Urothelium cell line (cell line): ENCODE data around the gene ZNF431.
"Not testable (repeated sequence)": the region's sequence is repeated elsewhere in the genome, so short reads cannot be mapped to it uniquely, and the experiment has no call there.

Source experiments
- DNase-seq: peaks from one replicate; pipeline ENCODE4 v3.0.0; 2011; ENCODE audit warnings: low spot score, mixed read lengths
- FAIRE-seq: peaks from 2 replicates; lab custom pipeline; 2011; peaks lifted over from hg19 to GRCh38; lab: Jason Lieb, UNC

Gene ZNF431

GRCh38 chr19:21141787-21142464, at the start of gene ZNF431:
Gene ZNF431, plus strand, starts transcription at chr19:21142040. Its CDS starts 144 bp downstream, at chr19:21142184.
- no peak for FAIRE-seq
- no peak for DNase-seq

GRCh38 chr19:21092109-21092508, 49.7 kb upstream of the ZNF431 start:
- DNase-seq = no peak
- no peak for FAIRE-seq

- FAIRE-seq (no peak), DNase-seq (no peak)
Measured at GRCh38 chr19:21094347-21095025, 47.4 kb upstream of the ZNF431 start.

GRCh38 chr19:21098291-21098690, 43.5 kb upstream of the ZNF431 start:
- DNase-seq (no peak), FAIRE-seq (no peak)

- DNase-seq (no peak), FAIRE-seq (no peak)
Measured at GRCh38 chr19:21101521-21102242, 40.2 kb upstream of the ZNF431 start.

GRCh38 chr19:21109116-21109515, 32.7 kb upstream of the ZNF431 start:
- DNase-seq (no peak), FAIRE-seq (no peak)

GRCh38 chr19:21110183-21110582, 31.7 kb upstream of the ZNF431 start:
- FAIRE-seq = no peak
- no peak for DNase-seq

GRCh38 chr19:21115430-21115829, 26.4 kb upstream of the ZNF431 start:
- DNase-seq = no peak
- FAIRE-seq = no peak

GRCh38 chr19:21117041-21117907, 24.6 kb upstream of the ZNF431 start:
- DNase-seq = no peak

GRCh38 chr19:21126078-21126477, 15.8 kb upstream of the ZNF431 start:
- FAIRE-seq = no peak

More at GRCh38 chr19:21117041-21117907, 24.6 kb upstream of the ZNF431 start:
- FAIRE-seq = no peak

GRCh38 chr19:21127001-21127400, 14.8 kb upstream of the ZNF431 start:
- FAIRE-seq (no peak), DNase-seq (no peak)

More at GRCh38 chr19:21126078-21126477, 15.8 kb upstream of the ZNF431 start:
- DNase-seq = no peak

- FAIRE-seq (no peak), DNase-seq (no peak)
Measured at GRCh38 chr19:21127898-21128297, 13.9 kb upstream of the ZNF431 start.

- DNase-seq = no peak
- no peak for FAIRE-seq
Measured at GRCh38 chr19:21128901-21129698, 12.7 kb upstream of the ZNF431 start.

- DNase-seq = no peak
- no peak for FAIRE-seq
Measured at GRCh38 chr19:21130097-21130775, 11.6 kb upstream of the ZNF431 start.

GRCh38 chr19:21133633-21134032, 8.2 kb upstream of the ZNF431 start:
- no peak for DNase-seq
- FAIRE-seq = no peak

- FAIRE-seq = no peak
- no peak for DNase-seq
Measured at GRCh38 chr19:21134934-21135366, 6.9 kb upstream of the ZNF431 start.

GRCh38 chr19:21135433-21135832, 6.4 kb upstream of the ZNF431 start:
- no peak for DNase-seq

GRCh38 chr19:21138130-21138529, 3.7 kb upstream of the ZNF431 start:
- FAIRE-seq = no peak
- no peak for DNase-seq

More at GRCh38 chr19:21135433-21135832, 6.4 kb upstream of the ZNF431 start:
- FAIRE-seq = no peak

GRCh38 chr19:21141006-21141405, 834 bp upstream of the ZNF431 start:
- not testable (repeated sequence) for FAIRE-seq, DNase-seq
